ENCODE data around the gene BICDL1.
"Not testable (repeated sequence)": the region's sequence is repeated elsewhere in the genome, so short reads cannot be mapped to it uniquely, and the experiment has no call there.

Gene BICDL1

GRCh38 chr12:120039711-120040110 lies 50.7 kb downstream of the BICDL1 start:
- no peaks in the 10 kb centered on the region for H3K9me3 ChIP-seq (ENCODE audit: insufficient read depth, low read depth, low read length)
- no peak overlapping the region for H3K9ac ChIP-seq (ENCODE audit: low read depth, low read length, poor library complexity, severe bottlenecking)
- H3F3A ChIP-seq (ENCODE audit: low read depth): no peaks in the 10 kb centered on the region
- H2AFZ ChIP-seq (ENCODE audit: low read length): no peak overlapping the region
- H3K36me3 ChIP-seq (ENCODE audit: insufficient read depth, low read length): no peaks in the 10 kb centered on the region
- H3K79me2 ChIP-seq (ENCODE audit: insufficient read depth, low read length): no peaks in the 10 kb centered on the region
- H3K4me3 ChIP-seq (ENCODE audit: low read length, poor library complexity, severe bottlenecking): no peak overlapping the region
- no peak overlapping the region for H3K4me2 ChIP-seq (ENCODE audit: low read depth, low read length, poor library complexity, severe bottlenecking)
- no peaks in the 10 kb centered on the region for H3K9me2 ChIP-seq (replicated peaks; ENCODE audit: low read depth, low read length)
- no peaks in the 10 kb centered on the region for H3K27me3 ChIP-seq (ENCODE audit: insufficient read depth, low read length, poor library complexity, severe bottlenecking)
- TF ChIP-seq CTCF (conservative IDR thresholded peaks at IDR 0.05; ENCODE audit: low read length): no peak
- TF ChIP-seq EZH2phosphoT487 (IDR thresholded peaks at IDR 0.05; ENCODE audit: borderline replicate concordance): no peak
- no peaks in the 10 kb centered on the region for H4K20me1 ChIP-seq (ENCODE audit: insufficient read depth, low read length, poor library complexity, severe bottlenecking)
- H3K4me1 ChIP-seq (ENCODE audit: insufficient read depth, low read length, poor library complexity, severe bottlenecking): no peaks in the 10 kb centered on the region

- no peak overlapping the region for H3K9ac ChIP-seq (ENCODE audit: low read depth, low read length, poor library complexity, severe bottlenecking)
- H2AFZ ChIP-seq (ENCODE audit: low read length): no peak overlapping the region
- no peaks in the 10 kb centered on the region for H3K36me3 ChIP-seq (ENCODE audit: insufficient read depth, low read length)
- no peak overlapping the region for H3K4me3 ChIP-seq (ENCODE audit: low read length, poor library complexity, severe bottlenecking)
- TF ChIP-seq EZH2phosphoT487 (IDR thresholded peaks at IDR 0.05; ENCODE audit: borderline replicate concordance): no peak
- no peak for TF ChIP-seq CTCF (conservative IDR thresholded peaks at IDR 0.05; ENCODE audit: low read length)
- H3K9me2 ChIP-seq (replicated peaks; ENCODE audit: low read depth, low read length): no peaks in the 10 kb centered on the region
- no peaks in the 10 kb centered on the region for H3K27me3 ChIP-seq (ENCODE audit: insufficient read depth, low read length, poor library complexity, severe bottlenecking)
- no peaks in the 10 kb centered on the region for H3F3A ChIP-seq (ENCODE audit: low read depth)
- H3K79me2 ChIP-seq (ENCODE audit: insufficient read depth, low read length): no peaks in the 10 kb centered on the region
- H3K4me1 ChIP-seq (ENCODE audit: insufficient read depth, low read length, poor library complexity, severe bottlenecking): no peaks in the 10 kb centered on the region
- H3K9me3 ChIP-seq (ENCODE audit: insufficient read depth, low read depth, low read length): no peaks in the 10 kb centered on the region
- no peaks in the 10 kb centered on the region for H4K20me1 ChIP-seq (ENCODE audit: insufficient read depth, low read length, poor library complexity, severe bottlenecking)
- no peak overlapping the region for H3K4me2 ChIP-seq (ENCODE audit: low read depth, low read length, poor library complexity, severe bottlenecking)
These were observed 52.6 kb downstream of the BICDL1 start for GRCh38 chr12:120041386-120042231.

- not testable (repeated sequence) for H3K9me3 ChIP-seq (ENCODE audit: insufficient read depth, low read depth, low read length); H3F3A ChIP-seq (ENCODE audit: low read depth); H2AFZ ChIP-seq (ENCODE audit: low read length); H3K4me2 ChIP-seq (ENCODE audit: low read depth, low read length, poor library complexity, severe bottlenecking); H3K9ac ChIP-seq (ENCODE audit: low read depth, low read length, poor library complexity, severe bottlenecking); H3K36me3 ChIP-seq (ENCODE audit: insufficient read depth, low read length); H3K4me3 ChIP-seq (ENCODE audit: low read length, poor library complexity, severe bottlenecking); H3K9me2 ChIP-seq (replicated peaks; ENCODE audit: low read depth, low read length); H3K4me1 ChIP-seq (ENCODE audit: insufficient read depth, low read length, poor library complexity, severe bottlenecking); H3K79me2 ChIP-seq (ENCODE audit: insufficient read depth, low read length); H4K20me1 ChIP-seq (ENCODE audit: insufficient read depth, low read length, poor library complexity, severe bottlenecking); H3K27me3 ChIP-seq (ENCODE audit: insufficient read depth, low read length, poor library complexity, severe bottlenecking)
These were observed 56.3 kb downstream of the BICDL1 start for GRCh38 chr12:120045367-120045766.

- Histone ChIP-seq H3K4me3 (ENCODE audit: low read length, poor library complexity, severe bottlenecking) (no peak overlapping the region), H4K20me1 (ENCODE audit: insufficient read depth, low read length, poor library complexity, severe bottlenecking) (no peaks in the 10 kb centered on the region), H3K9ac (ENCODE audit: low read depth, low read length, poor library complexity, severe bottlenecking) (no peak overlapping the region), H3K4me1 (ENCODE audit: insufficient read depth, low read length, poor library complexity, severe bottlenecking) (no peaks in the 10 kb centered on the region), H3K79me2 (ENCODE audit: insufficient read depth, low read length) (no peaks in the 10 kb centered on the region), H3K36me3 (ENCODE audit: insufficient read depth, low read length) (no peaks in the 10 kb centered on the region), H3K9me2 (replicated peaks; ENCODE audit: low read depth, low read length) (no peaks in the 10 kb centered on the region), H3K27me3 (ENCODE audit: insufficient read depth, low read length, poor library complexity, severe bottlenecking) (no peaks in the 10 kb centered on the region), H3K4me2 (ENCODE audit: low read depth, low read length, poor library complexity, severe bottlenecking) (no peak overlapping the region), H3F3A (ENCODE audit: low read depth) (no peaks in the 10 kb centered on the region), H2AFZ (ENCODE audit: low read length) (no peak overlapping the region), H3K9me3 (ENCODE audit: insufficient read depth, low read depth, low read length) (no peaks in the 10 kb centered on the region)
- no peak for TF ChIP-seq CTCF (conservative IDR thresholded peaks at IDR 0.05; ENCODE audit: low read length)
- no peak for TF ChIP-seq EZH2phosphoT487 (IDR thresholded peaks at IDR 0.05; ENCODE audit: borderline replicate concordance)
These were observed 58.0 kb downstream of the BICDL1 start for GRCh38 chr12:120047072-120047471.
